SK-N-MC (cell line): Measurements from ENCODE around the gene MSANTD7.
A peak's percentile ranks its signal among the peaks of the same experiment; 100 is the strongest.

Experiments
- DNase-seq: peaks from one replicate; pipeline ENCODE4 v3.0.0-alpha.2; 2011; ENCODE audit warnings: low read depth, low spot score
- H3K27ac ChIP-seq: fragments of 200-600 bp; sonication (generic); 2 replicates; pipeline ENCODE4 v1.5.1; 2016; ENCODE audit warnings: mixed run types
- H3K36me3 ChIP-seq: fragments of 200-600 bp; sonication (generic); 2 replicates; pipeline ENCODE4 v1.6.1; 2017; ENCODE audit warnings: antibody characterized with exemption, low read length, mixed read lengths; ENCODE audit not compliant: insufficient read depth
- H3K4me3 ChIP-seq: fragments of 200-600 bp; sonication (generic); 2 replicates; pipeline ENCODE4 v1.5.1; 2016
- H3K9ac ChIP-seq: fragments of 200-600 bp; sonication (generic); 2 replicates; pipeline ENCODE4 v1.8.0; 2017; ENCODE audit warnings: mixed run types, mixed read lengths; ENCODE audit not compliant: insufficient read length
- H3K9me3 ChIP-seq: fragments of 200-600 bp; sonication (generic); 2 replicates; pipeline ENCODE4 v1.6.1; 2017; ENCODE audit warnings: low read depth, mild to moderate bottlenecking, antibody characterized with exemption, low read length, moderate library complexity, mixed read lengths
- EZH2 ChIP-seq: fragments of 200-600 bp; sonication (generic); IDR thresholded peaks from one replicate; pipeline ENCODE4 v1.6.1; 2017; ENCODE audit warnings: antibody characterized with exemption
- FOXP2 ChIP-seq: optimal IDR thresholded peaks from 2 replicates; pipeline ENCODE3; 2011; ENCODE audit warnings: mild to moderate bottlenecking, moderate library complexity; ENCODE audit not compliant: insufficient read depth; ENCODE audit errors: extremely low read length, control extremely low read depth
- POLR2AphosphoS5 ChIP-seq: IDR thresholded peaks from 2 replicates; pipeline ENCODE4 v1.6.1; 2012; ENCODE audit warnings: mild to moderate bottlenecking, low read depth, low read length, borderline replicate concordance

The MSANTD7 gene

GRCh38 chr10:14873090-14873760 is 35.1 kb downstream of the MSANTD7 start:
- H3K4me3 ChIP-seq: no peak overlapping the region
- DNase-seq: no peak
- peaks cover 5% of the 10 kb centered on the region; the same call in 1 of the 2 replicates for H3K36me3 ChIP-seq
- no peaks in the 10 kb centered on the region for H3K9me3 ChIP-seq
- TF ChIP-seq FOXP2: no peak
- TF ChIP-seq EZH2: no peak
- no peak for TF ChIP-seq POLR2AphosphoS5
- H3K9ac ChIP-seq: no peak overlapping the region
- no peak overlapping the region for H3K27ac ChIP-seq

DNA sequence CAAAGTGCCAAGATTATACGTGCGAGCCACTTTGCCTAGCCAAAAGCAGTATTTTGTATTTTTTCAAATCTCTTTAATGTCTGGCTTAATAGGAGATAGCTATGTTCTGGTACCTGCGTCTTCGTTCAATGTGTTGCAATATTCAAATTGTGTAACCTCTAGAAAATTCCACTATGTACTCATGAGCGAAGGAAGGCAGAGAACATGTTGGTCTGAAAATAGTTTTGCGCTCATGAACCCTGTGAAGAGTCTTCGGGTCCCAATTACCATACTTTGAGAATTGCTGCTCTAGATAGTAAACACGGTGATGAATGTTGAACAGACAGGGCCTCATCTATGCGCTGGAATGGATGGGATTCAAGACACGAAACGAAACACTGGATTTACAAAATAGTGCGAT is 37.8 kb downstream of the MSANTD7 start:
- Histone ChIP-seq H3K36me3 (0 out of 2 replicates have a peak, but pooled peaks cover 5% of the 10 kb centered on the region), H3K9ac (no peak overlapping the region), H3K9me3 (no peaks in the 10 kb centered on the region), H3K27ac (no peak overlapping the region), H3K4me3 (no peak overlapping the region)
- no peak for DNase-seq
- TF ChIP-seq POLR2AphosphoS5 (no peak), FOXP2 (no peak), EZH2 (no peak)

DNA sequence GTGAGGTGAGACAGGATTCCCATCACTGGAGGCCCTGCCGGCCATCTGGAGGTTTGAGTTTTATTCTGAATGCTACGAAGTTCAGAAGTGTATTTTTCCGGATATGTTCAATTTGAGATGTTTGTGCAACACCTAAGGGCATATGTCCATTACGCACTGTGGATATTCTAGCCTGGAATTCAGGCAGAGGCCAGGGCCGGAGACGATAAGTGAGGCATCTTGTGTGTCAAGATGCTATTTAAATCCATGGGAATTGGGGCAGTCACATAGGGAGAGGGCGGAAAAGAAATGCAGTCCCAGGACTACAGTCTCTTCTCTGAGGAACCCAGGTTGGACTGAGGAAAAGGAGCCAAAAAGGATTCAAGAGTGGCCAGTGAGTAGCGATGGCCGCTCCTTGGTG is 38.7 kb downstream of the MSANTD7 start:
- TF ChIP-seq FOXP2: no peak
- TF ChIP-seq POLR2AphosphoS5: no peak
- no peak for TF ChIP-seq EZH2
- DNase-seq: no peak
- H3K36me3 ChIP-seq: peaks cover under 1% of the 10 kb centered on the region; the same call in 1 of the 2 replicates
- no peak overlapping the region for H3K27ac ChIP-seq
- H3K4me3 ChIP-seq: no peak overlapping the region
- H3K9me3 ChIP-seq: no peaks in the 10 kb centered on the region
- H3K9ac ChIP-seq: no peak overlapping the region

DNA sequence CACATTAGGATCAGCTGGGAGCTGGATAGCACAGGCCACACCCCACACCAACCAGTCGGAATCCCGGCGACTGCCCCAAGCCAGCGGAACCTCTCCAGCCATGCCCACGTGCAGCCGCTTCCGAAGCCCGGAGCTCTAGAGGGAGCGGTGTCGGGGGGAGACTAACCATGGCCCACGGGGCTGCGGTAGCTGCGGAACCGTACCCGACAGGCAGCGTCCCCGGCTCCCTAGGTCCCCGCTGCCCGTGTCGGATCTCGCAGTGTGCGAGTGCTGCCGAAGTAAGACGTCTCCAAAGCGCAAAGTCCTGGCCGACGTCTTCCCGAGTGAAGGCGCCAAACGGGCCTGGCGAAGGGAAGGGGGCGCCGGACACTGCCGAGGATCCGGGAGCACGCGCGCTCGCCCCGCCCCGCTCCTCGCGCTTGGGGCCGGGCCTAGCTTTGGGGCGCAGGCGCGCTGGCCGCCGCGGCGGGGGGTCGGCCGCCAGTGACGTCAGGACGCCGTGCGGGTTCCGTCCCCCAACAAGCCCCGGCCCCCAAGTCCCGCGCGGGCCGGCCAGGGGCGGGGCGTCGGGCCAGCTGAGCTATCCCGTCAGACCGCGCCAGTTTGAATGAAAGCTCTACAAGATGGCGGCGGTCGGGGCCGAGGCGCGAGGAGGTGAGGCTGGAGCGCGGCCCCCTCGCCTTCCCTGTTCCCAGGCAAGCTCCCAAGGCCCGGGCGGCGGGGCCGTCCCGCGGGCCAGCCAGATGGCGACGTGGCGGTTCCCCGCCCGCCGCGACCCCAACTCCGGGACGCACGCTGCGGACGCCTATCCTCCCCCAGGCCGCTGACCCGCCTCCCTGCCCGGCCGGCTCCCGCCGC is 40.4 kb downstream of the MSANTD7 start, which contains the start of gene SUV39H2:
TSS of gene SUV39H2 (plus strand) at position 601 of the 858 bp plus-strand sequence. CDS start at position 624, 23 bp downstream.
- peak; percentile 10 for DNase-seq
- Histone ChIP-seq H3K9ac (peak within 1 kb of the TSS; percentile 85), H3K27ac (no peak within 1 kb of the TSS), H3K36me3 (peaks cover 3% of the 10 kb centered on the region; the same call in 1 of the 2 replicates), H3K4me3 (peak within 1 kb of the TSS; percentile 85), H3K9me3 (no peaks in the 10 kb centered on the region)
- TF ChIP-seq FOXP2 (no peak), EZH2 (no peak), POLR2AphosphoS5 (peak; percentile 81; the same call in 1 of the 2 replicates)

DNA sequence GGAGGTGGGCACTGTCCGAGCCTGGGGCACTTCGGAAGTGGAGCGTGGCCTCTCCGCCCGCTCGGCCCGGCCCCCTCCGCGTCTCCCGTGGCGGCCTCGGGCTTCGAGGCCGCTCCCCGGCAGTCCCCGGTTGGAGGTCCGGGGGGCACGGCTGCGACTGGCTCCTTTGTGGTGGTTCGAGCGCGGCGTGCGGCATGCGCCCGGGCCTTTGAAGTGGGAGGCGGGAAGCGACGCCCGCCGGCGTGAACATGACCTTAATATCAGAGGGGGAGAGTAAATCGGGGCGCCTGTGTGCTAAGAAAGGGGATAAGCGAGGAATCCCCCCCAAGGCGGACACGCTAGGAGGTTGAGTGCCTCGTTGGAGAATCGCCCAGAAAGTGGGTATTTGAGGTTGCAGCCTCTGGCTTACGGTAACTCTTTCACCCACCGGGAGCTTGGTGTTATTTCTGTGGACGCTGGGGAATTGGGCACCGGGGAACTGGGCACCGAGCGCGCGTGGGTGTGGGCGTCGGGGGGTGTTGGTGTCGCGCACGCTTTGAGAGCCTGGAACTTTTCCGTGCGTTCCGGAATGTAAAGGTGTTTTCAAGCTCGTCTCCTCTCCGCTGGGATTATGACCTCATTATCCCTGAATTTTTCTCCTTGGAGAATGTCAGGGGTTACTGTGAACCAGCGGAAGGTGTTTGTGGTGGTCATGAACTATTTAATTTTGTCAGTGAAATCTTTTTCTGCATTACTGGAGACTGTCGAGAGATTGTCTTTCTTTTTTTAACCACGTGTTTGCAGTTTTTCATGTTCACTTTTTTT is 41.2 kb downstream of the MSANTD7 start:
- no peak overlapping the region for H3K27ac ChIP-seq
- no peak for TF ChIP-seq FOXP2
- TF ChIP-seq POLR2AphosphoS5: no peak
- no peak for TF ChIP-seq EZH2
- peak overlapping the region; percentile 85 for H3K9ac ChIP-seq
- peaks cover 3% of the 10 kb centered on the region; the same call in 1 of the 2 replicates for H3K36me3 ChIP-seq
- no peaks in the 10 kb centered on the region for H3K9me3 ChIP-seq
- no peak for DNase-seq
- H3K4me3 ChIP-seq: peak overlapping the region; percentile 85

- TF ChIP-seq FOXP2 (no peak), EZH2 (no peak), POLR2AphosphoS5 (no peak)
- peak overlapping the region; percentile 85 for H3K4me3 ChIP-seq
- no peak for DNase-seq
- H3K9me3 ChIP-seq: no peaks in the 10 kb centered on the region
- peak overlapping the region; percentile 85 for H3K9ac ChIP-seq
- H3K27ac ChIP-seq: no peak overlapping the region
- H3K36me3 ChIP-seq: peaks cover 3% of the 10 kb centered on the region; the same call in 1 of the 2 replicates
These were observed 41.8 kb downstream of the MSANTD7 start for GRCh38 chr10:14879928-14880193.

- H3K36me3 ChIP-seq: peaks cover 4% of the 10 kb centered on the region; the same call in 1 of the 2 replicates
- H3K27ac ChIP-seq: no peak overlapping the region
- no peaks in the 10 kb centered on the region for H3K9me3 ChIP-seq
- peak overlapping the region; percentile 85 for H3K4me3 ChIP-seq
- TF ChIP-seq POLR2AphosphoS5 (no peak), EZH2 (no peak), FOXP2 (no peak)
- H3K9ac ChIP-seq: peak overlapping the region; percentile 85
- no peak for DNase-seq
These were observed 42.1 kb downstream of the MSANTD7 start for GRCh38 chr10:14880229-14880628.

- TF ChIP-seq FOXP2: no peak
- no peak for TF ChIP-seq EZH2
- TF ChIP-seq POLR2AphosphoS5: no peak
- no peak overlapping the region for H3K27ac ChIP-seq
- DNase-seq: no peak
These were observed 46.0 kb downstream of the MSANTD7 start for GRCh38 chr10:14884082-14884481.

More at GRCh38 chr10:14884082-14884481, 46.0 kb downstream of the MSANTD7 start:
- Histone ChIP-seq H3K9me3 (no peaks in the 10 kb centered on the region), H3K9ac (no peak overlapping the region), H3K4me3 (no peak overlapping the region), H3K36me3 (peaks cover 11% of the 10 kb centered on the region; the same call in 1 of the 2 replicates)
